K562 (cell line): ENCODE results near the gene SH3BP5L. TPM values are rescaled to one million over a fixed set of nuclear protein-coding genes. Genes with fewer than 3 reads are reported as not detected.

Source experiments
- BACH1 ChIP-seq: fragments of 200-800 bp; sonication (Bioruptor generic); IDR thresholded peaks from 2 replicates; pipeline ENCODE4 v1.6.1; 2016; ENCODE audit warnings: missing genetic modification characterization, missing compliant biosample characterization
- BRD4 ChIP-seq: fragments of 200-600 bp; sonication (generic); IDR thresholded peaks from 2 replicates; pipeline ENCODE4 v1.6.1; 2017; ENCODE audit warnings: inconsistent platforms
- CHAMP1 ChIP-seq: fragments of 450-650 bp; IDR thresholded peaks from 2 replicates; pipeline ENCODE4 v1.6.1; 2016; ENCODE audit warnings: mild to moderate bottlenecking
- JUNB ChIP-seq: fragments of 450-650 bp; formaldehyde crosslinking; conservative IDR thresholded peaks from 2 replicates; pipeline ENCODE4 v1.4.0; 2020; ENCODE audit warnings: mild to moderate bottlenecking
- POLR2B ChIP-seq: fragments of 450-650 bp; IDR thresholded peaks from 2 replicates; pipeline ENCODE4 v1.6.1; 2018; ENCODE audit warnings: low read depth; ENCODE audit not compliant: partially characterized antibody
- PURB ChIP-seq: sonication (generic); formaldehyde crosslinking; IDR thresholded peaks from 2 replicates; pipeline ENCODE4 v1.9.0; 2021; ENCODE audit warnings: low read depth, mild to moderate bottlenecking, missing genetic modification reagents
- RREB1 ChIP-seq: fragments of 250-450 bp; sonication (Bioruptor Pico); IDR thresholded peaks from 2 replicates; pipeline ENCODE4 v1.4.0; 2020
- ZBTB12 ChIP-seq: fragments of 250-450 bp; sonication (Bioruptor Pico); IDR thresholded peaks from 2 replicates; pipeline ENCODE4 v1.4.0; 2020
- ZFPM2 ChIP-seq: fragments of 250-450 bp; sonication (Bioruptor Pico); IDR thresholded peaks from 2 replicates; pipeline ENCODE4 v1.5.1; 2022; ENCODE audit warnings: mild to moderate bottlenecking
- ZNF395 ChIP-seq: fragments of 200-800 bp; sonication (Bioruptor generic); IDR thresholded peaks from 2 replicates; pipeline ENCODE4 v1.6.1; 2017; ENCODE audit warnings: missing genetic modification characterization, missing compliant biosample characterization
- ZNF512 ChIP-seq: IDR thresholded peaks from 2 replicates; pipeline ENCODE4 v1.6.1; 2016; ENCODE audit warnings: missing genetic modification characterization, missing compliant biosample characterization
- ZNF76 ChIP-seq: fragments of 250-450 bp; sonication (Bioruptor Pico); IDR thresholded peaks from 2 replicates; pipeline ENCODE4 v1.4.0; 2020; ENCODE audit warnings: mild to moderate bottlenecking, moderate library complexity, borderline replicate concordance
- ZSCAN32 ChIP-seq: fragments of 450-650 bp; formaldehyde crosslinking; IDR thresholded peaks from 2 replicates; pipeline ENCODE4 v1.4.0; 2020; ENCODE audit warnings: mild to moderate bottlenecking, moderate library complexity
- polyA plus RNA-seq, 8 experiments: library from polyadenylated mRNA; depleted of rRNA in 4 of 8; stranded (reverse) in 5 of 8; unstranded in 3 of 8; fragments of >200 nt; fragmentation: Nextera tagmentation in 2 of 8; fragmentation: Illumina TruSeq in 1 of 8; extraction: Ambion mirVana in 2 of 8; extraction: Trizol in 1 of 8; gene quantifications; 2 replicates each; pipeline versions ENCODE4 v1.2.1 to v1.2.3, GENCODE V29; 2011 to 2014; ENCODE audit warnings: inconsistent platforms in 1 of 8, missing spikeins in 1 of 8
- total RNA-seq, 7 experiments: library from RNA; depleted of rRNA in 6 of 7; stranded (reverse); fragments of >200 nt in 6 of 7; fragmentation: Illumina TruSeq in 2 of 7; extraction: Trizol in 2 of 7; gene quantifications; 2 replicates each; pipeline versions ENCODE4 v1.2.1 to v1.2.3, GENCODE V29; 2011 to 2021; ENCODE audit warnings: low replicate concordance in 1 of 7

SH3BP5L gene
- total and polyA plus RNA-seq, 9 of the 15 experiments (the other 6 are each of a cell fraction or from before 2014, with no cell fraction given): 1.9 to 26.5 (median 15.8) TPM

GRCh38 chr1:248858891-248859889 is 33.5 kb upstream of the SH3BP5L start, which contains the start of gene ZNF692 (continued):
- TF ChIP-seq ZNF395 (CRISPR knock-in tag): no peak; the same call in 1 of the 2 replicates
- TF ChIP-seq ZFPM2: no peak
- TF ChIP-seq ZSCAN32 (CRISPR knock-in tag): no peak
- TF ChIP-seq POLR2B: peak; percentile 95
- TF ChIP-seq ZNF512 (tag): no peak
- TF ChIP-seq JUNB: no peak
- TF ChIP-seq ZNF76 (CRISPR knock-in tag): no peak; the same call in 1 of the 2 replicates
- TF ChIP-seq CHAMP1: 0 out of 2 replicates have a peak, but pooled peaks have one; percentile 19
- no peak for TF ChIP-seq BACH1 (tag)
- TF ChIP-seq BRD4: peak; percentile 49; the same call in 1 of the 2 replicates
- TF ChIP-seq PURB (CRISPR knock-in tag): no peak
- 0 out of 2 replicates have a peak, but pooled peaks have one; percentile 9 for TF ChIP-seq RREB1 (CRISPR knock-in tag)
- TF ChIP-seq ZBTB12 (CRISPR knock-in tag): no peak; the same call in 1 of the 2 replicates
